ENCODE data around the gene CFAP45. TPM values are rescaled to one million over a fixed set of nuclear protein-coding genes. Genes with fewer than 3 reads are reported as not detected.

The CFAP45 gene
- total and polyA plus RNA-seq, 2 donors (not counting 1 experiment from before 2014, with no cell fraction given) = 1.3 to 2.4 TPM

GRCh38 chr1:159827102-159827490 lies 72.9 kb downstream of the CFAP45 start:
- Histone ChIP-seq H3K4me3 (ENCODE audit: control extremely low read depth in 1 of 5, extremely low read depth in 1 of 5, insufficient read depth in 1 of 5, low read depth in 2 of 5, low read length in 4 of 5) (no peak overlapping the region), H3K4me2 (replicated peaks; ENCODE audit: low read depth, low read length, poor library complexity, severe bottlenecking) (no peak overlapping the region), H3K9ac (ENCODE audit: low read length) (no peak overlapping the region), H3K9me3 (ENCODE audit: control extremely low read depth in 1 of 3, control insufficient read depth in 2 of 3, insufficient read depth in 1 of 3, low read length in 2 of 3) (peaks cover 0 to 6% (median 0%) of the 10 kb centered on the region in 3 donors), H3K27ac (ENCODE audit: low read length in 2 of 2) (no peak overlapping the region), H4K20me1 (ENCODE audit: control insufficient read depth, insufficient read depth, low read length, poor library complexity, severe bottlenecking) (no peaks in the 10 kb centered on the region), H2AFZ (ENCODE audit: insufficient read depth, low read depth, low read length, poor library complexity, severe bottlenecking) (no peak overlapping the region), H3K36me3 (replicated peaks in 1 of 2; ENCODE audit: control extremely low read depth in 1 of 2, control insufficient read depth in 1 of 2, extremely low read depth in 1 of 2, insufficient read depth in 2 of 2, low read length in 1 of 2) (no peaks in the 10 kb centered on the region), H3K27me3 (replicated peaks in 1 of 4; ENCODE audit: control extremely low read depth in 1 of 4, control insufficient read depth in 3 of 4, insufficient read depth in 4 of 4, low read length in 3 of 4) (peaks cover 0 to 8% (median 3%) of the 10 kb centered on the region in 4 experiments), H3K4me1 (ENCODE audit: control insufficient read depth in 2 of 2, insufficient read depth in 2 of 2, low read length in 2 of 2) (peaks cover 6 to 25% of the 10 kb centered on the region in 2 donors), H3K79me2 (ENCODE audit: control insufficient read depth, insufficient read depth, low read length) (no peaks in the 10 kb centered on the region)
- ATAC-seq (ENCODE audit: low read depth) (no peak), DNase-seq (no peak)
- POLR2A ChIA-PET = no interaction called here
- Mint-ChIP-seq H3K27ac (no peak overlapping the region), H3K9me3 (ENCODE audit: insufficient read depth) (no peaks in the 10 kb centered on the region), H3K4me3 (no peak overlapping the region), H3K4me1 (peaks cover 18% of the 10 kb centered on the region), H3K27me3 (peaks cover 28% of the 10 kb centered on the region)
- TF ChIP-seq EZH2 (IDR thresholded peaks at IDR 0.05; ENCODE audit: borderline replicate concordance, insufficient read depth, low read depth, low read length, poor library complexity, severe bottlenecking) (no peak), CTCF (IDR thresholded peaks at IDR 0.05) (no peak)
- CTCF ChIA-PET = interaction anchor here (0.9 to 1.3 kb wide), 3 partner anchors 14 to 30 kb away, joined by 3 to 4 read pairs (median 3); no protein-coding TSS in a partner anchor
- 94% methylated on average over 3 of the region's 6 CpGs for WGBS (ENCODE audit: insufficient coverage)
- intact Hi-C loops (cut with micrococcal nuclease) = no loop called here

GRCh38 chr1:159826441-159827101 lies 73.4 kb downstream of the CFAP45 start, which contains the start of gene SLAMF8:
Gene SLAMF8, plus strand, starts transcription at chr1:159826873. Its CDS starts 26 bp downstream, at chr1:159826899.
- Histone ChIP-seq H3K79me2 (ENCODE audit: control insufficient read depth, insufficient read depth, low read length) (no peaks in the 10 kb centered on the region), H3K4me2 (replicated peaks; ENCODE audit: low read depth, low read length, poor library complexity, severe bottlenecking) (no peak within 1 kb of the TSS), H3K27me3 (replicated peaks in 1 of 4; ENCODE audit: control extremely low read depth in 1 of 4, control insufficient read depth in 3 of 4, insufficient read depth in 4 of 4, low read length in 3 of 4) (peaks cover 0 to 9% (median 3%) of the 10 kb centered on the region in 4 experiments), H3K4me1 (ENCODE audit: control insufficient read depth in 2 of 2, insufficient read depth in 2 of 2, low read length in 2 of 2) (peaks cover 6 to 25% of the 10 kb centered on the region in 2 donors), H2AFZ (ENCODE audit: insufficient read depth, low read depth, low read length, poor library complexity, severe bottlenecking) (no peak within 1 kb of the TSS), H4K20me1 (ENCODE audit: control insufficient read depth, insufficient read depth, low read length, poor library complexity, severe bottlenecking) (no peaks in the 10 kb centered on the region), H3K36me3 (replicated peaks in 1 of 2; ENCODE audit: control extremely low read depth in 1 of 2, control insufficient read depth in 1 of 2, extremely low read depth in 1 of 2, insufficient read depth in 2 of 2, low read length in 1 of 2) (no peaks in the 10 kb centered on the region), H3K27ac (ENCODE audit: low read length in 2 of 2) (no peak within 1 kb of the TSS), H3K9me3 (ENCODE audit: control extremely low read depth in 1 of 3, control insufficient read depth in 2 of 3, insufficient read depth in 1 of 3, low read length in 2 of 3) (peaks cover 0 to 6% (median 0%) of the 10 kb centered on the region in 3 donors), H3K9ac (ENCODE audit: low read length) (no peak within 1 kb of the TSS), H3K4me3 (ENCODE audit: control extremely low read depth in 1 of 5, extremely low read depth in 1 of 5, insufficient read depth in 1 of 5, low read depth in 2 of 5, low read length in 4 of 5) (no peak within 1 kb of the TSS)
- no peak within 1 kb of the TSS for H3K4me3 Mint-ChIP-seq
- TF ChIP-seq CTCF (IDR thresholded peaks at IDR 0.05) (no peak), EZH2 (IDR thresholded peaks at IDR 0.05; ENCODE audit: borderline replicate concordance, insufficient read depth, low read depth, low read length, poor library complexity, severe bottlenecking) (no peak)
- no peak within 1 kb of the TSS for H3K27ac Mint-ChIP-seq
- H3K27me3 Mint-ChIP-seq = peaks cover 30% of the 10 kb centered on the region
- intact Hi-C loops (cut with micrococcal nuclease) = no loop called here
- WGBS (ENCODE audit: insufficient coverage) = 57% methylated on average over 11 of the region's 11 CpGs
- peaks cover 18% of the 10 kb centered on the region for H3K4me1 Mint-ChIP-seq
- no peak for ATAC-seq (ENCODE audit: low read depth)
- DNase-seq = no peak
- no peaks in the 10 kb centered on the region for H3K9me3 Mint-ChIP-seq (ENCODE audit: insufficient read depth)
- ChIA-PET CTCF (interaction anchor here (0.6 to 1.1 kb wide), 3 partner anchors 22 to 29 kb away, joined by 3 to 4 read pairs (median 3); no protein-coding TSS in a partner anchor), POLR2A (no interaction called here)
